A549 treated with AZD2906 at 1 μM for 4 hours (cell line): ENCODE results near the gene DGLUCY. TPM values are rescaled to one million over a fixed set of nuclear protein-coding genes. Genes with fewer than 3 reads are reported as not detected.

ENCODE experiments used
- total RNA-seq: library from RNA; stranded (reverse); fragments of 200-300 nt; extraction: Qiagen RNA extraction; gene quantifications from 5 replicates; pipeline ENCODE4 v1.2.3, GENCODE V29; 2022

Gene DGLUCY, protein sequence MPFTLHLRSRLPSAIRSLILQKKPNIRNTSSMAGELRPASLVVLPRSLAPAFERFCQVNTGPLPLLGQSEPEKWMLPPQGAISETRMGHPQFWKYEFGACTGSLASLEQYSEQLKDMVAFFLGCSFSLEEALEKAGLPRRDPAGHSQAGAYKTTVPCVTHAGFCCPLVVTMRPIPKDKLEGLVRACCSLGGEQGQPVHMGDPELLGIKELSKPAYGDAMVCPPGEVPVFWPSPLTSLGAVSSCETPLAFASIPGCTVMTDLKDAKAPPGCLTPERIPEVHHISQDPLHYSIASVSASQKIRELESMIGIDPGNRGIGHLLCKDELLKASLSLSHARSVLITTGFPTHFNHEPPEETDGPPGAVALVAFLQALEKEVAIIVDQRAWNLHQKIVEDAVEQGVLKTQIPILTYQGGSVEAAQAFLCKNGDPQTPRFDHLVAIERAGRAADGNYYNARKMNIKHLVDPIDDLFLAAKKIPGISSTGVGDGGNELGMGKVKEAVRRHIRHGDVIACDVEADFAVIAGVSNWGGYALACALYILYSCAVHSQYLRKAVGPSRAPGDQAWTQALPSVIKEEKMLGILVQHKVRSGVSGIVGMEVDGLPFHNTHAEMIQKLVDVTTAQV
- 16.6 to 19.7 TPM (median 18.1 TPM) in 5 replicates for total RNA-seq

DNA sequence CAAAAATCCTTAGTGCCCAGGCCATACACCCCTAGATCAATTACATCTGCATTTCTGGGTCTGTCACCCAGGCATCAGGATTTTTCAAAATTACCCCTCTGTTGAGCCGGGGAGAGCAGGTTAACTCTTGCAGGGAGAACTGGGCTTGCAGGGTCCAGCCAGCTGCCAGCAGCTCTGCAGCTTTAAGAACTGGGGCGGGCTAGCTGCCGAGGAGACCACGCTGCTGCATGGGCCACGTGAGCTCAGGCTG, at the start of gene DGLUCY:
TSS of gene DGLUCY (plus strand) at position 245 of the 250 bp plus-strand sequence. CDS start 46,222 bp downstream, outside the sequence.

GRCh38 chr14:91244501-91244901, 130.6 kb downstream of the DGLUCY start, which contains the start of gene GPR68:
Gene GPR68, minus strand, starts transcription at chr14:91244704. Its CDS starts 9,654 bp downstream, at chr14:91235050.

Other genes with a start within 250 kb of the DGLUCY start
- gene RPS6KA5, start 53.4 kb upstream of the DGLUCY start, total RNA-seq = 4.5 to 6.6 TPM (median 5.5 TPM) in 5 replicates
- gene GPR68, start 130.6 kb downstream of the DGLUCY start, total RNA-seq = 0.24 to 0.49 TPM (median 0.38 TPM) in 5 replicates